ENCODE data around the gene POMT1.

POMT1 gene

DNA sequence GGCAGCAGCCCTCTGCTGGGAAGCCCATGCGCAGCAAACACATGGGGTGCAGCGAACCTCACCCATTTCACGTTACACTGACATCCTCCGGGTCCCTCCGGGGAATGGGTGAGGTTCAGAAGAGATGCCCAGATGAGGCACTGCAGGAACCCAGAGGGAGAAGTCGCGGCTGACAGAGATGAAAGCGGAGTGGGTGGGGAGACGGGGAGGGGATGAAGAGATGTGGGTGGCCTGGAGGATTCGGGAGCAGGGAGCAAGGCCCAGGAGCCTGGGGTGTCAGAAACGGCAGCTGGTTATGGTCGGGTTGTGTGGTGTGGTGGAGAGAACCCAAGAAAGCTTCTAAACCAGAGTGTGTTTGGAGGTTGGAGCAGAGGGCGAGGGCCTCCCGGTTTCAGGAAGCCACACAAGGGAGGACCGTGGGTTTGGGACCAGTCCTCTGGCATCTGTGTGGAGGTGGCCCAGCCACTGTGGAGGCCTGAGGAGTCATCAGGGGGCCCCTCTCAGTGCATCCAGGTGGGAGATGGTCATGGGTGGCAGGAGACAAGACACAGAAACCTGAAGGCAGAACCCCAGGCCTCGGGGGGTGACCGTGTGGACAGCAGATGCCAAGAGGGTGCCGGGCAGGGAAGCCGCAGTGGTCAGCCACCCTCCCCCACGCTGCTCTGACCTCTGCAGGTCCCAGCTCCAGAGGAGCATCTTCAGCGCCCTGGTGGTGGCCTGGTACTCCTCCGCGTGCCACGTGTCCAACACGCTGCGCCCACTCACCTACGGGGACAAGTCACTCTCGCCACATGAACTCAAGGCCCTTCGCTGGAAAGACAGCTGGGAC lies 19.8 kb downstream of the POMT1 start:
- in situ Hi-C loops (cut with MboI; ENCODE audit: low sequenced_read_pairs), result no loop called here

GRCh38 chr9:131523086-131523388 lies 20.3 kb downstream of the POMT1 start:
- in situ Hi-C loops (cut with MboI; ENCODE audit: low sequenced_read_pairs), result no loop called here

- in situ Hi-C loops (cut with MboI; ENCODE audit: low sequenced_read_pairs), result no loop called here
Observed at GRCh38 chr9:131523451-131524435, 21.0 kb downstream of the POMT1 start.

DNA sequence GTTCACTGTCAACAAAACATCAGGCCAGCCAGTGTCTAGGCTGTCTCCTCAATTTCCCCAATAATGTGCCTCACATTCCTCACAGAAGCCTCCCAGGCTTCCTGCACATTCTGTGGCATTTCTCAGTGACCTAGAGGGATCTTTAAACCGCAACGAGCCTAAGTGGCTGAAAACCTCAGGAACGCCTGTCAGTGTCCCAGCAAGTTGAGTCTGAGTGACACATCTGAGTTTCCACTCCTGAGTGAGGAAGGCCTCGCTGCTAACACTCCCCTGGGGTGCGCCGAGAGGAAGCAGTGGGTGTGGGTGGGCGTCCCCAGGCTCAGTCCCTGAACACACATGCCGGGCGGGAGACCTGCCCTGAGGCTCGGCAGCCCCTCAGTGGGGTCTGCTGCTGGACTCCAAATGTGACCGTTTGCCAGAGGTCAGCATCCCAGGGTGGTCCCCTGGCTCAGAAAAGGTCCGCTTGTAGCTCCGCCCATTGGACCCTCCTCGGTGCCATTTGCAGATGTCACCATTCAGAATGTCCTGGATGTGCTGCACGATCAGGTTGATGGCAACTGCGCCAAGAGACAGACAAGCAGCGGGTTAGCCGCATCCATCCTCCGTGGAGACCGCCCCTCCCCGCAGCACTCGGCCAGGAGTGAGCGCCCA lies 22.1 kb downstream of the POMT1 start:
- in situ Hi-C loops (cut with MboI; ENCODE audit: low sequenced_read_pairs), result no loop called here

- in situ Hi-C loops (cut with MboI; ENCODE audit: low sequenced_read_pairs), result no loop called here
Observed at GRCh38 chr9:131525643-131526565, 23.2 kb downstream of the POMT1 start.

GRCh38 chr9:131528186-131528585 lies 25.5 kb downstream of the POMT1 start:
- in situ Hi-C loops (cut with MboI; ENCODE audit: low sequenced_read_pairs), result no loop called here

DNA sequence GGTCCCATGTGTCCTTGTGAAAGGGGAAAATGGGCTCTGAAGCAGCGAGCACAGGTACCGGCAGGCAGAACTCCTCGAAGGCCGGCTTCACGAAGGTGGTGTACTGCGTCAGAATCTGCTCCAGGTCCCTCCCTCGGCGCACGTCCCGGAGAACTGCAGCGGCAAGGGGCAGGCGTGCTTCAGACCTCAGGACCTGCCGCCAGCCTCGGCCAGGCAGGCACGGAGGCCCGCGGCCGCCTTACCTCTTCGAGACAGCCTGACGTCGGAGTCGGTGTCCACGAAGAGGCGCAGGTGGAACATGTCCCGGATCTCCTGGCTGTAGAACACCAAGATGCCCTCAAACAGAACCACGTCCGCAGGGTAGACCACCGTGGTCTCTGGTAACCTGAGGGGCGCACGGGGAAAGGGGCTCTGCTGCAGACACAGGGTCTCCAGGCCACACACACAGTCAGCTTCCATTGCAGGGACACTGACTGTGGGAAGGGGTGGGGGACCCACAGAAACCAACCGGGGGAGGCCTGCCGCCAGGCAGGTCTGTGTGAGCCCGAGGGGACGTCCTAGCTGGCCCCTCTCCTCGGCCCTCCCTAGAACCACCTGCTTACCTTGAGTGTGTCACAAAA lies 26.3 kb downstream of the POMT1 start:
- in situ Hi-C loops (cut with MboI; ENCODE audit: low sequenced_read_pairs), result no loop called here

- in situ Hi-C loops (cut with MboI; ENCODE audit: low sequenced_read_pairs), result no loop called here
Observed at GRCh38 chr9:131529597-131530545, 27.2 kb downstream of the POMT1 start.

GRCh38 chr9:131530546-131530919 lies 27.8 kb downstream of the POMT1 start:
- in situ Hi-C loops (cut with MboI; ENCODE audit: low sequenced_read_pairs), result no loop called here

DNA sequence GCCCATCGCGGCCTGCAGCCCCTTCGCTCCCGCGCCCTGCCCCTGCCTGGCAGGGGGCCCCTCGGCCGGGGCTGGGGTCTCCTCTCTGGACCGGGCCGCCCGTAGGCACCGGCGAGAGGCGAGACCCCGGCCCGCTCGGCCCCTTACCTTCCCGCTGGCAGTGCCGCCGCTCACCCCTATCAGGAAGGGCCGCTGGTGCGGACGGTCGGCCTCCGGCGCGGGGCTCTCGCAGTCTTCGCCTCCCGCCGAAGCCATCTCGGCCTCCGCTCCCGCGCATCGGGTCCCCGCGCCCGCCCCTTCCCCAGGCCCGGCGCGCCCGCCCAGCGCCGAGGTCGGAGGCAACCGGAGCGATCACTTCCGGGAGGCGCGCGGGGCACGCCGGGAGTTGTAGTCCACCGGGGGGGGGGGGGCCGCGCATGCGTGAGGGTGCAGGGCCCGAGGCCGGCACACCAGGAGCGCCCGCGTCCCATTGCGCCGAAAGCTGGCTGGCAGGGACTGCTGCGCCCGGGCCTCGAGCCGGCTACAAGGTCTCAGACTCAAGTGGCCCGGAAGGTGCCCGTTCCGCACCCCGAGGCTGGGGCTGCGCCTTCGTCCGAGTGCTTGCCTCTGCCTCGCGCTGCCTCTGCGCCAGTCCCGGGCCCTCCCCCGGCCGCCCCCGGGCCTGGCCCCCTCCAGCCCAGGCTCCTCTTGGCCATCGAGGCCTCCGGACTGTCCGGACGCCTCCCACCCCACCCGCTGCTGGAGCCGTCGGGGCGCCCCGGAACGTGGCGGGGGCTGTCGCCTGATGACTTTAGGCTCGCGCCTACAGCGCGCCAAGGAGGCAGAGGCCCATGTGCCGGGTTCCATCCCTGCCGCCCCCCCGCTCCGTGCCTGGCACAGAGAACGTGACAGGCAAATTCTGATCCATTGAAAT lies 28.5 kb downstream of the POMT1 start, which contains the start of gene UCK1:
Gene UCK1, minus strand, starts transcription at position 344 of the 913 bp plus-strand sequence. Its CDS starts 89 bp downstream, at position 255.
- in situ Hi-C loops (cut with MboI; ENCODE audit: low sequenced_read_pairs), result no loop called here

- in situ Hi-C loops (cut with MboI; ENCODE audit: low sequenced_read_pairs), result no loop called here
Observed at GRCh38 chr9:131534721-131535237, 32.1 kb downstream of the POMT1 start.

DNA sequence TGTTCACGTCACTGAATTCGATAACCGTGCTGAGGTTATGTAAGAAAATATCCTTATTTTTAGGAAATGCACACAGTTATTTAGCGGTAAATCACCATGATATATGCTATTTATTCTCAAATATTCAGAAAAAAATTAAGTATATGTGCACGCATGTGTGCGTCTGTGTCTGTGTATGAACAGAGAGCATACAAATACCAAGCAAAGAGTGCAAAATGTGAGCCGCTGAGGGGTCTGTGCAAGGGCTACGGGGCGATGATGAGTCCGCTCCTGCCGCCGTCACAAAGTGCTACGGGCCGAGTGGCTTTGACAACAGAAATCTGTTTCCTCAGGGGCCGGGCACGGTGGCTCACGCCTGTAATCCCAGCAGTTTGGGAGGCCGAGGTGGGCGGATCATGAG lies 35.2 kb downstream of the POMT1 start:
- in situ Hi-C loops (cut with MboI; ENCODE audit: low sequenced_read_pairs), result no loop called here

DNA sequence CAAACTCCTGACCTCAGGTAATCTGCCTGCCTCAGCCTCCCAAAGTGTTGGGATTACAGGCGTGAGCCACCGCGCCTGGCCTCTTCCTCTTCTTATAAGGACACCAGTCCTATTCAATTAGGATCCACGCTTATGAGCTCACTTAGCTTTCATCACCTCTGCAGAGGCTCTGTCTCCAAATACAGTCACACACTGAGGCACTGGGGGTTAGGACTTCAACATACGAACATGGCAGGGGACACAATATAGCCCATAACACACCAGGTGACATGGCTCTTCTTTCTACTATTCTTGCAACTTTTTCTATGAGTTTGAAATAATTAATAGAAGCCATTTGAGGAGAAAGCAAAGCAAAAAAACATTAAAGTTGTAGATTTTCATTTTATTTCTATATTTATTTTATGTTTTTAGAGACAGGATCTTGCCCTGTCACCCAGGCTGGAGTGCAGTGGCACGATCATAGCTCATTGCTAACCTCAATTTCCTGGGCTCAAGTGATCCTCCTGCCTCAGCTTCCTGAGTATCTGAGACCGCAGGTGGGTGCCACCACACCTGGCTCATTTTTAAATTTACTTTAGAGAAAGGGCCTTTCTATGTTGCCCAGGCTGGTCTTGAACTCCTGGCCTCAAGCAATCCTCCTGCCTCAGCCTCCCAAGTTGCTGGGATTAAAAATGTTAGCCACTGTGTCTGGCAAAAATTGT lies 36.7 kb downstream of the POMT1 start:
- in situ Hi-C loops (cut with MboI; ENCODE audit: low sequenced_read_pairs), result no loop called here

DNA sequence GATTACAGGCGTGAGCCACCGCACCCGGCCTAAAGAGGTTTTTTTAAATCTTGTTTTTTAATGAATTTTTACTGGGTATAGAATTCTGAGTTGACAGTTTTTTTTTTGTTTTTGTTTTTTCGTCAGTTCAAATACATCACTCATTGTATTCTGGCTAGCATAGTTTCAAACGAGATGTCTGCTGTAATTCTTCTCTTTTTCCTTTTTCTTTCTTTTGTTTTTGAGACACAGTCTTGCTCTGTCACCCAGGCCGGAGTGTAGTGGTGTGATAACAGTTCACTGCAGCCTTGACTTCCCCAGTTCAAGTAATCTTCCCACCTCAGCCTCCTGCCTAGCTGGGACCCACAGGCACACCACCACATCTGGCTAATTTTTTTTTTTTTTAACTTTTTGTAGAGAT lies 40.4 kb downstream of the POMT1 start:
- in situ Hi-C loops (cut with MboI; ENCODE audit: low sequenced_read_pairs), result no loop called here

DNA sequence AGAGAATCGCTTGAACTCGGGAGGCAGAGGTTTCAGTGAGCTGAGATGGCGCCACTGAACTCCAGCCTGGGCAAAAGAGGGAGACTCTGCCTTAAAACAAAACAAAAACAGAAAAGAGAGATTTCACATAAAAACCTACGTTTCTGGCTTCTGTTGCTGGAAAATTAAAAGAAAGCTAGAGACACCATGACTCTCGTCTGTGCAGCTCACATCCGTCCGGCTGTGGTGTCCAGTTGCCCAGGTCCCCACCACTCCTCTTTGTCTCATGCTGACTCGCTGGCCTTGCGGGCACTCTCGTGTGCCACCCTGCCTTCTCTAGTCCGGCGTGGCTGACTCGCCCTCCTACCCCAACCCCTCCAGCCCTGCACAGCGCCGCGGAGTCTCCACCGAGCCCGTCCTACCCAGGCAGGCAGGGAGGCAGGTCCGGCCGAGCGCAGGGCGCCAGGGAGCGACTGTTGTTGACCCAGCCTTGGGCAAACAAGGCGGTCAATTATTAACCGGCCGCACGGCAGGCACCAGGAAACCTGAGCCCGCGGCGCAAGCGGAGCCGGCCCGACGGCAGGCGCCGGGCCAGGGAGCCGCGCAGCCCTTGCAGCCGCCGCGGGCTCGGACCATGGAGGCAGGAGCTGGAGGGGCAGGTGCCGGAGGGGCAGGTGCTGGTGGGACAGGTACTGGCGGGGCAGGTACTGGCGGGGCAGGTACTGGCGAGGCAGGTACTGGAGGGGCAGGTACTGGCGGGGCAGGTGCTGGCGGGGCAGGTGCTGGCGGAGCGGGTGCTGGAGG lies 42.5 kb downstream of the POMT1 start, which contains the start of gene PRRT1B:
Gene PRRT1B, plus strand, starts transcription at position 521 of the 783 bp plus-strand sequence. Its CDS starts 93 bp downstream, at position 614.
- in situ Hi-C loops (cut with MboI; ENCODE audit: low sequenced_read_pairs), result no loop called here

DNA sequence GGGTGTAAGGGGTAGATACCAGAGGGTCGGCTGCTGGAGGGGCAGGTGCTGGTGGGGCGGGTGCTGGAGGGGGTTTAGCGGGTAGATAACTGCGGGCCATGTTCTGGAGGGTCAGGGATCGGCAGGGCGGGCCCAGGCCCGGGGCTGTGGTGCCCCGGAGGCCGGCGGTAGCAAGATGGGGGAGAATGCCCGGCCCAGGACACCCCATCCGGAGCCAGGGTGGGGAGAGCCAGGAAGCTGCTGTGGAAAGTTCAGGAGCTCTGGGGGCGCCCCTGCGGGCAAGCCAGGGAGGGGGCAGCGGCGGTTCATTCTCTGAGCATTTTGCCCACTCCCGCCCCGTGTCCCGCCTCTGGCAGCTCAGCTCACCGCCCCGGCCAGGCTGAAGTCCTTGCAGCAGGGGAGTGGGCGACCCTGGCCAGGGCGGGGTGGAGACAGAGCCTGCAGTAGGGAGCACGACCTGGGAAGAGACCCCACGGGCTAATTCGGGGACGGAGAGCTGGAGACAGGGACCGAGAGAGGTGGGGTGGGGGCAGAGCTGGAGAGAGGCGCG lies 43.1 kb downstream of the POMT1 start:
- in situ Hi-C loops (cut with MboI; ENCODE audit: low sequenced_read_pairs), result no loop called here

Data from HL-60/S4 treated with phorbol 12-myristate 13-acetate at 8.2 ng/mL for 4 days and 3 days (cell line).